ENCODE measurements around the gene APBA2.

The APBA2 gene

DNA sequence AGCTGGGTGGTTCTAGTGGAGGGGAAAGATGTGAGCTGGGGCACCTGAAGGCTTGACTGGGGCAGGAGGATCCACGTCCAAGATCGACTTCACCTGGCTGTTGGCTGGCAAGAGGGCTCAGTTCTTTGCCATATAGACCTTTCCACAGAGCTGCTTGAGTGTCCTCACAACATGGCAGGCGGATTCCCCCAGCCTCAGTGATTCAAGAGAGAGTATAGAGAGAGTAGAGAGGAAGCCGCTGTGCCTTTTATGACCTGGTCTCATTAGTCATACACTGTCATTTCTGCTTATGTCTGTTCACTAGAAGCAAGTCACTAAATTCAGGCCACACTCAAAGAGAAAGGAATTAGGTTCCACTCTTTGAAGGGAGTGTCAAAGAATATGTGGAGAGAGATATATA is 101.6 kb downstream of the APBA2 start:
- no peak for DNase-seq

DNA sequence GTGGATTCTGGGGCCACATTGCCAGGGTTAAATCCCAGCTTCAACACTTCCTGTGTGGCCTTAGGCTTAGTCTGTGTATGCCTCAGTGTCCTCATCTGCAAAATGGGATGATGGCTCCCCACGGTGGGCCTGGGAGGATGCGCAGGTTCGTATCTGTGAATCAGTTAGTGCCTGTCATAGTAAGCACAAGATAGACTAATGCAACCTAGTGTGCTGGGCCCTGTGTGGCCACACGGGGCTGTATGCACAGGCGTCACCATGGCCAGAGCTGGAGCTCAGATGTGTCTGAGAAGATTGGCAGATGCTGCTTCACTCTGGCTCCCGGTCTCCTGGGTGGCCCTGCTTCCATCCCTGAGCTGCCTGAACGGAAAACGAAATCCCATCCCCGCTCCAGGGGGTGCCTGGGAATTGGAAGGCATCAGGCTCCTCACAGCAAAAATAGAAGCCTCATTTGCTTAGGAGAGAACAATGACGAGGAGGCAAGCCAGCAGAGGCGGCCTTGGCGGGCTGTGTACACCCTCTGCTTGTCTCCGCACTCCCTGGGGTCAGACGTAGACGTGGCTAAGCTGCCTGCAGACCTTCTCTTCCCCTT is 103.6 kb downstream of the APBA2 start:
- peak; percentile 33 for DNase-seq

DNA sequence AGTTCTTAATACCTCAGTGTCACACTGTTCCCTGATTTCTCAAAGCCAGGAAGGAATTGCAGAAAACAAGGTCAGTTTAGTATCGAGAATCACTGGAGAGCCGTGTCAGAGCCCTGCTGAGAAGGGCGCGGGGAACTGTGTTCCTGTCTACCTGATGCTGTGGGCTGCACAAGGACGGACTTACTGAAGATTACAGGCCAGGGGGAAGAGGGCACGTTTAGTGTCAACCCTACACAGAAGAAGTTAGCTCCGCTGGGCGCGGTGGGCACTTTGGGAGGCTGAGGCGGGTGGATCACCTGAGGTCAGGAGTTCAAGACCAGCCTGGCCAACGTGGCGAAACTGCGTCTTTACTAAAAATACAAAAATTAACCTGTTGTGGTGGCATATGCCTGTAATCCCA is 104.1 kb downstream of the APBA2 start:
- no peak for DNase-seq

DNA sequence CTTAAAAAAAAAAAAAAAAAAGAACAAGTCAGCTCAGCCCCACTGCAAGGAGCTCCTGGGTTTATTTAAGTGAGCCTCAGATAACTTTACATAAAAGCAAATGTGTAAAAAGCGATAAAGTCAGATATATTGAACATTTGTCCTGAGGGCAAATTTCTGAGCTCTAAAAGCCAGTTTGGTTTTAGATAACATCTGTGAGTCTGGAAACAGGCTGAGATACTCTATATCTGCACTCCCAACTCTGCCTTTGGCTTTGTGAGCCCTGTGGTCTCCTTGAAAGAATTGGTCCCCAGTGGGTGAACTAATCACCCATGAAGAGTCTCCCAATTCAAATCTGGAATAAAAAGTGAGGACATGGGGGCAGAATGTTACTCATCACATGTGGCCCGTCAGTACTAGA is 104.6 kb downstream of the APBA2 start:
- no peak for DNase-seq

DNA sequence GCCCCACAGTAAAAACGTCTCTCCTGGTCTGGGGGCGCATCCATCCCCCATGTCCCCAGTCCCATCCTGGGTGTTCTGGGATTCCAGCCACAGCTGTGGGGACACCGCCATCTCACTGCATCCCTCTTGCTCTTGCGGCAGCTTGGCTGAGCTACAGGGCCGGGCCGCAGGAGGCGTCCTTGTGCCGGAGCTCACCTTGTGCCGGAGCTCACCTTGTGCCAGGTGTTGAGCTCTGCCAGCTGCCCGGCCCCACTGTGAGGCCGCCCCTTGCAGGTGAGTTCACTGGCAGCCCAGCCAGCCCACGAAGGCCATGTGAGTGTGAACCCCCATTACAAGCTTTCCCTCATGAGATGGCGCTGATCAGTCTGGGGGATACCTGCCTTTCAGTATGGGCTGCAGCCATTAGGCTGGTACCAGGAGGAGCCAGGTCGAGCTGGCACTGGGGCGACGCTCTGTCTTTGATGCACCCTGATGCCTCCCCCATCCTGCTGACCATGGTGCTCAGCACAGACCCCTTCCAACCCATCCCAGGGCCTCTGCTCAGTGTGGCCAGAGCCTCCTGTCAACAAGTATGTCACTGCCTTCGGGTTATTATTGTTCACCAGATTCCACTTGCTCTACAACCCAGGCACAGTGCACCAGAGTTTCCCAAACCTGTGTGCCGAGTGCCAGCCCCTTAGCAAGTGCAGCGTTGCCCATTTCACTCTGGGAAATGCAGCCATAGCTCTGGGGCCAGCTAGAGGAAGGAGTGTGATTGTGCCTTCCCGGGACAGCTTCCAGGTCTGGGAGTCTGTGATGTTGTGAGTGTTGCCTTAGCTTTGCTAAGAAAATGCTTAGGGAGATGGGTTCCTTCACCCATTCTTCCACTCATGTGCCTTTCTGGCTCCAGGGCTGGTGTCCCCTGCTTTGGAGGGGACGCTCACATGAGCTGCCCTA is 105.7 kb downstream of the APBA2 start:
- DNase-seq = no peak

DNA sequence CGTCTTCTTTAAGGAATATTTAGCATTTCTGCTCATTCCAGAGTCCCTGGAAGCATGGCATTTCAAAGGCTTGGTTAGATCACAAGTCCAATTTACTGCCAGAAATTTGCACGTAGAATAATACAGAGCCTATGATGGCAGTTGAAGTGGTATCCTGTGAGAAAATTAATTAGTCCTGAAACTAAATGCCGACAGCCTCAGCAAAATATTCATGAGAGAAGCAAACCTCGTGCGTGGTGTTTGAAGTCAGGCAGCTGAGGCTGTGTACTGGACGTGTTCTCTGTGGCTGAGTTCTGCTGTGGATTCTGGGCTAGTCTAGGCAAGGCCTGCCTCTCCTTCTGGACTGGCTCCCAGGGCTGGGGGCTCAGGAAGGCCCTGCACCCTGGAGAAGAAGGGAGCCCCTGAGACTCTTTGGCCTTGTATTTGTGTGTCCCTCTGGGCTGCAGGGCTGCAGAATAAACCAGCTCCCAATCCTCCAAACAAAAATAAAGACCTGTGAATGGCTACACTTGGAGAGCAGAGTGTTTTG is 106.6 kb downstream of the APBA2 start:
- no peak for DNase-seq

DNA sequence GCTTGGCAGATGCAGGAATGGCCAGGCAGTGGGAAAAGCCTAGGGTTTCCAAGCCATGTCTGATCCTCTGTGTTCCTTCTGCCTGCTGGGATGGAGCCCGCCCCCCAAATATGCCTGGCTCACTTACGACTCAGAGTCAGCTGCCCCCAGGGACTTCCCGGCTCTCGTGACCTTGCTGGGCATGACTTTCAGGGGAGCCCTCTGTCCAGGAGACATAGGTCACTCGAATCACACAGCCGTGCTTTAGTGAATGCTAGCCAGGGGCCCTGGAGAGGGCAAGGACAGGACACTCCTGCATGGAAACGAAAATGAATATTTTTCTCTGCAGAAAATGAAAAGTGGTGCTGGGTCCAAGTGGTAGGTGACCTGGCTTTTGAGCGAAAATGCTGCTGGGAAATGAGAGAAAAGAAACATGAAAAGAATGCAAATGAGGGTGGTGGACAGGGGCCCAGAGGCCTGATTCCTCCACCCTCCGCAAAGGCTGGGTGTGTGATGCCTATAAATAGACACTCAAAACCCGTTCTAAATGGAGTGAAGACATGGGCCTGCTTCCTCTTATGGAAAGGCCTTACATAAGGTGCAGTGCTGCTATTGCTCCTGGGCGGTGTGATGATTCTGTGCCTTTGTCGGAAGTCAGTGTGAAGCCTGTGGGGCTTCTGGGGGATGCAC is 107.4 kb downstream of the APBA2 start:
- DNase-seq = no peak

DNA sequence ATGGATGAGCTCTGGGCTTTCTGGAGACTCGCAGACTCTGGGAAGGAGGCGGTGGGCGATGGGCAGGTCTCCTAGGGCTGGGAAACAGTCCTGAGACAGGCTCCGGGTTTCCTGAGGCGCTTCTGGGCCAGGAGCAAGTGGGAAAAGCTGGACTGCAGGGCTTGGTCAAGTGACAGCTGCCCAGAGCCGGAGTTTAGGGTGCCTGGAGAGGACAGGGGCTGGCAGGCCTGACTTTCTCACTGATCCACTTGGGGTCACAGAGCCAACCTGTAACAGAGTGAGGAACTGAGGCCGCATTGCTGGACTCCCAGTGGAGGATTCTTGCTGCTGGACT is 107.9 kb downstream of the APBA2 start:
- no peak for DNase-seq

DNA sequence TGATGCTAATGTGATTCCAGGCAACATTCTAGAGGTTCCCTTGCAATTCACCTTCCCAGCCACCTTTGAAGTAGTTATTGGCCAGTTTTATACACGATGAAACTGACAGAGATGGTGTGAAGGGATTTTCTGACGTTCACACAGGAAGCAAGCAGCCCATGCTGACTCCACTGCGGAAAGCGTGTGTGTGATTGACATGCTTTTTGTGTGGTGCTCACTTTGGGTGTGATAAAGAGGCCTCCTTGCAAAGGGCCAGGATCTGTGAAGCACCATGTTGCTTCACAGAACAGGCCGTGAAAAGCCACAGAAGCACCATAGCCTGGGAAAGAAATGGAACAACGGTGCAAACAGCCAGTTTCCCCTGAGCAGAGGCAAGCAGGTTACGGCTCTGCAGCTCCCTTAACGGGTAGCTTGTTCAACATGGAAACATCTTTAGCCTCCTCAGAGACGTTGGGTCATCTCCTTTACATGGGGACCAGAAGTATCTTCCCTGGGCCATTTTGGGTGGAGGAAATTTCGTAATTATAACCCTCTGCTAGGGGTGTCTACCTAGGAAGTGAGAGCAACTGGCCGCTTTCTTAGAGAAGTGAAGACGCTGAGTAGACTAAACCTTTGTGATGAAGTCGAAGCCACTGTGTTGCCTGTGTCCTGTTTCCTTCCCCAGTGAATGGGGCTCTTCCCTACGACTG is 108.5 kb downstream of the APBA2 start:
- DNase-seq = no peak

DNA sequence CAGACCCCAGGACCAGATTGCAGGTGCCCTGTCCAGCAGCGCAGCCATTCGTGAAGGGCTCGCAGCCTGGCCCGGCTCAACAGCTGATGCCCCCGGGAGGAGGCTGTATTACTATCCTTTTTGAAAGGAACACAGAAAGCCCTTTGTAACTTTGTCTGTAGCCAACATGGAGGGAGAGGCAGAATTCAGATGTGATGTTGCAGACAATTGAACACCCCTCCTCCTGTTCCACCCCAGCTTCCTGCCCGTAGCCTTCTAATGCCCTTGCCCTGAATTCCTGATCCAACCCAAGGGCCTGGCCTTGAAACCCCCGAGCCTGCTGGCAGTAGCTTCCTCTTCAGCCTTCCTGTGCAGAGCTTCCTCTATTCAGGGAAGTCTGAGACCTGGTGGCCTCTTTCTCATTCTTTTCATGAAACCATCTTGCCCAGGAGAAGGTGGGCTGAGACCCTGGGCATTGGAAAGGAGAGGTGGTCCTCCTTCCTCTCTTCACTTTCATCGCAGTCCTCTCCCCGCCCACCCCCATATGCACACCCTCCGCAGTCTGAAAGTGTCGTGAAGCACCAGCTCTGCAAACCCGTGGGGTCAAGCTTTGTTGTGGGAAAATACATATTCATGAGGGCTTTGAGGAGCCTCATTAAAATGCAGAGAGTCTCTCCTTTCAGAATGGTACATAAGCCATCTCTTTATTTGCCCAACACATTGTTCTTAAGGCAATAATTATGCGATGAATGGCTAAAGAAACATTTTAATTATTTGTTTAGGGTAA is 109.2 kb downstream of the APBA2 start:
- DNase-seq = peak; percentile 3

DNA sequence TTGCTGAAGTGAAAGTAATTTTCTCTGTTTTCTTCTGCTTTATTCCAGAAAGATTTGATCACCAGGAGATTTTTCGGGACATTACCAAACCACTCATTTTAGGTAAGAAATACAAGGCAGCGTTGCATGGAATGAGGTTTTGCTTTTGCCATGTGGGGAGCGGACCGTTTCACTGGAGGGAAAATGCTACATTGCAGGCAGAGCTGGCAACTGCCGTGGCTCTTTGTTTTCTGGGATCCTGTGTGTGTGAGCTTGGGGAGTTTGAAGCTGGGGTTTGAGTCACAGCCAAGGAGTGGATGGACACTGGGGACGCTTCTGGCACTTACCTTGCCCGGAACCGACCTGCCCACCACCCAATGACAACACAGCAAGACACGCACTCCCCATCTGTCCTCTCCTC is 109.9 kb downstream of the APBA2 start:
- DNase-seq = no peak

DNA sequence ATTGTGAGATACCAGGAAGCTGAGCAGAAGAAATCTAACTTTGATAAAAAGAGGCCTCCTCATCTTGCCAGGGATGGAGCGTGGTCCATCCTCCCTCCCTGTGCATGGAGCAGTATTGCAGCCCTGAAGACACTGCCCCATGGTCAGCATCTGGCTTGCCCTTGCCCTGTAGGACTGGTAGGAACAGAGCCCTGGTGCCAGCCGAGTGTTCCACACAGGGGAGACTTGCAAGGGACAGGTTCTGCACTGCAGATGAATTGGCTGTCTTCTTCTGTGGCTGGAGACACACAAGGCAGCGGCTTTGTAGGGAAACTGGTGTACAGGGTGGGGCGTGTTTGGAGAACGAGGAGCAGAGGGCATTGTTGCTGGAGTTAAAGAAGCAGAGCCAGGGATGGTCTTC is 110.5 kb downstream of the APBA2 start:
- DNase-seq = no peak

DNA sequence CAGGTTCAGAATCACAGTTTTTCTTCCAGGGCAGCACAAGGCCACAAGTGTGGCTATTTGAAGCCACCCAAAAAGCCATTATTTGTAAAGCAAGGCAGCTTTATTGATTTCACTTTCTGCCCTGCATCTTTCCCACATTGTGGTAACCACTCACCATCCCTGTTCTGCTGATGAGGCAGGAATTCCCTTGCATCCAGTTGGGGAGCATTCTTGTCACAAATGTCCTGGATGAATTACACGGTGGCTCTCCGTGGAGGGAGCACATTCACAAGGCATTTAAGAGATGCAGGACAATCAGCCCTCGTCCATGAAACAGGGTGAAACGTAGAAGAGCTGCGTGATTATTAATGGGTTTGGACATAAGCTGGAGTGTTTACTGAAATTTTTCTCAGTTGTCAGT is 111.2 kb downstream of the APBA2 start:
- no peak for DNase-seq

DNA sequence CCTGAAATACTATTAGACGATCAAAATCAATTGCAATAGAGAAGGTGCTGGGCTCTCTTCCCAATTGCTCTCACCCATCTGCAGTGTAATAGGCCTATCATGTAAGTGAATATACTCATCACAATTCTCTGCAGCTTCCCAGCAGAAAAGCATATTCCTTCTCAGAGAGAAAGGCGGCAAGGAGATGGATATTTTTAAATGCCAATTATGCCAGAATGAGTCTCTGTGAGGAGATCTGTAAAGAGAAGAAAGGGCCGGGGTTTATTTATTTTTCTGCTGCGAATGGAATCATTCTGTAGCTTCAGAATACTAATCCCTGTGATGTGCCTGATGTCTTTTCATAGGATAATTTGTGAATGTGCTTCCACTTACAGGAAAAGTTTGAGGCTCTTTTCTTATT is 112.0 kb downstream of the APBA2 start:
- DNase-seq = no peak

DNA sequence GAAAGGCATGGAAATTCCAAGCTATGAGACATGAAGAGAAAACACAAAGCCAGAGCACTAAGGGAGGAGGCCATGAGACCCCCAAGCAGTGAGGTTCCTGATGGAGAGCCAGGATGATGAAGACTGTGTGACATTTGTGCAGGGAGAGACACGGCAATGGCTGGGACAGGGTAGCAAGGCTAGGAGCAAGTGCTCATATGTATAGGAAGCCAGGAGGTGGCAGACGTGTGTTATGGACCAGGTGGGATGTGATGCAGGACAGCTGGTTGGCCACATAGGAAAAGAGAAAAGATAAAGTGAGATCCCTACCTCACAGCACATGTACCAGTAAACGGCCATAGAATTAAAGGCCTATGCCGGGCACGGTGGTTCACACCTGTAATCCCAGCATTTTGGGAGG is 112.7 kb downstream of the APBA2 start:
- no peak for DNase-seq

DNA sequence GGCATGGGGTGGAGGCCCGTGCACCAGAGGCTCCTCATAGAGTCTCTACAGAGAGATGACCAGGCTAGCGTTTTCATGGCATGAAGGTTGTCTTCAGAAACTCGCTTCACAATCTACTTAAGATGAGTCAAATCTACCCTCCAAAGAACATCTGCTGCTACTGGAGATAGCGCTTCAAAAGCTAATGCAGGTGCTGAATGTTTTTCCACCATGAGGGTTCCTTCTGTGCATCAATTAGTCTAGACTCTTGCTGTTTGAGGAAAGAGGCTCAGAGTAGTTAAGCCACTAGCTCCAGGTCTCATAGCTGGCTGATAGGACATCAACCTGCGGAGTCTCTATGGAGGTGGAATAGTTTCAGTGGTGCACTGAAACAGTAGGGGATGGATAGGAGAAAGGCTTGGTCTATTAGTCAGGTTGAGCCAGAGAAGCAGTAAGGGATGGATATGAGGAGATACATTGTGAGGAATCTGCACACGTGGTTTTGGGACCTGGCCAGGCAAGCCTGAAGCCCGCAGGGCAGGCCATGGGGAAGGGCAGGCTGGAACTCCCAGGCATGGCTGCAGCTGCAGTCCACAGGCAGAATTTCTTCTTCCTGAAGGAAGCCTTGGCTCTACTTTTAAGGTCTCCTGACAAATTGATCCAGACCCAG is 117.5 kb downstream of the APBA2 start:
- DNase-seq = no peak

DNA sequence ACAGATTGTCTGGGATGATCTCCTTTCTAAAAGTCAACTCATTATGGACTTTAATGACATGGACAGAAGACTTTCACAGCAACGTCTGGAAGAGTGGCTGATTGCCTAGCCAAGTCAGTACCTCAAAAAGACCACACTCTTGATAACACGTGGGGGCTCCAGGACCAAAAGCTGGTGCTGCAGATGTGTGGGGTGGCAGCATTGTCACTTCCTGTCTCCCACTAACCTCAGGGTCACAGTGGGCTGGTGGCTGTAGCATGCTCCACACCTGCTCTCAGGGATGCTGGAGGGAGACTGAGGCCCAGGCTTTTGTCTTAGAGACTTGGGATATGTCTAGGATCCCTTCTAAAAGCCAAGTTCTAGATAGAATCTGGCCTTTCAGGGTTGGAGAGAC is 118.1 kb downstream of the APBA2 start:
- no peak for DNase-seq

DNA sequence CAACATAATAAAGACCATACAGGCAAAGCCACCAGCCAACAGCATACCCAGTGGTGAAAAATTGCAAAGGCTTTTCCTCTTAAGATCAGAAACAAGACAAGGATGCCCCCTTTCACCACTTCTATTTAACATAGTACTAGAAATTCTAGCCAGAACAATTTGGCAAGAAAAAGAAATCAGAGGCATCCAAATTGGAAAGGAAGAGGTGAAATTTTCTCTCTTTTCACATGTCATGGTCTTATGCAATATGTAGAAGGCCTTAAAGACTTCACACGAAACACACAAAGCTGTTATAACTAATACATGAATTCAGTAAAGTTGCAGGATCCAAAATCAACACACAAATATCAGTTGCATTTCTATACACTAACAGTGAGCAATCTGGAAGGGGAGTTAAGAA is 120.2 kb downstream of the APBA2 start:
- DNase-seq = no peak

DNA sequence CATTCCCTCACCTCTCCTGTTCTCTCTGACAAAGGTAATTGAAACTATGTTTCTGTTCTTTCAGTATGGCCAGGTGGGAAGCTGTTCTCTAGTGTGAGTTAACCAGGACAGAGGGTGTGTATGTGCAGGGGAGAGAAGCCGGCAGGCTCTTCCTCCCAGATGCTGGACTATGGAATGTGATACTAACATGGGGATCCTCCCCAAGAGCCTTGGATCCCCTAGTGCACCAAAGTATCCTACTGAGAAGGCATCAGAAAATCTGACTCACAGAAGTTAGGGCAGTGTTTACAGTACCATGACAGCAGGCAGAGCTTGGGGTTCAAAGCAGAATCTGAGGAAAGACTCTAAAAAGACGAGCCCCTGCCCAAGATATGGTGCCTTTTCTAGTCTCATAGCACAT is 123.1 kb downstream of the APBA2 start:
- no peak for DNase-seq

DNA sequence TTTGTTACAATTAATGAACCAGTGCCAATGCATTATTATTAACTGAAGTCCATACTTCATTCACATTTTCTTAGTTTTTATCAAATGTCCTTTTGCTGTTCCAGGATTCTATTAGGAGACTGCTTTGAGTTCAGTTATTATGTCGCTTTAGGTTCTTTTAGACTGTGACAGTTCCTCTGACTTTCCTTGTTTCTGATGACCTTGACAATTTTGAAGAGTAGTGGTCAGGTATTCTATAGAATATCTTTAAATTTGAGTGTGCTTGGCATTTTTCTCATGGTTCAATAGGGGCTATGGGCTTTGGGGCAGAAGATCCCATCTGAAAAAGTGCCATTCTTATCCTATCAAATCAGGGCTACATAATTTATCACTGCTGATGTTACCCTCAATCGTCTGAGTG is 126.3 kb downstream of the APBA2 start:
- DNase-seq = no peak

DNA sequence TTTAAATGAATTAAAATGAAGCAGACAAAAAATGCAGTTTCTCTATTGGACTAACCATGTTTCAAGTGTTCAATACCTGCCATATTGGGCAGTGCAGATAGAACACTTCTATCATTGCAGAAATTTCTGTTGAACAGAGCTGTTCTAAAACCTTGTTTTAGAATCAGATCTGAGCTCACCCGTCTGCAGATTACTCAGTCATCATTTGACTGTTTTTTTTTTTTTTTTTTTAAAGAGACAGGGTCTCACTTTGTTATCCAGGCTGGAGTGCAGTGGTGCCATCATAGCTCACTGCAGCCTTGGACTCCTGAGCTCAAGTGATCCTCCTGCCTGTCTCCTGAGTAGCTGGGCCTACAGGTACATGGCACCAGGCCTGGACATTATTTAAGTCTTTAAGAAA is 128.7 kb downstream of the APBA2 start:
- DNase-seq = no peak

DNA sequence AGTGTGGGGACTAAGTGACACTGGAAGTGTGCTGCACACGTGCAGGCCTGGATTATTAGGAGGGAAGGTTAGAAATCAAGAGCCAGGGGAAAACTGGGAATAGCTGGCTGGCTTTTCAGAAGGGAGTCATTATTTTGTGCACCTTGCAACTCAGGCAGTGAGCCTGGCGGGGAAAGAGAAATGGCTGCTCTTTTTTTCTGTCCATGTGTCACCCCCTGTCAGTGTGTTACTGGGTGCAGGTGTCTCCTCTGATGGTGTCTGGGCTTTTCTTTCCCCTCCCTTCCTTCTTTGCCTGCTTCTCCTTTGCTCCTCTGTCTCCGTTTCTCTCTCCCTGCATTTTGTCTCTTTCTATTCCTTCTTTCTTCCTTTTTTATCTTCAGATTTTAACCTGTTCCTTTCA is 130.7 kb downstream of the APBA2 start:
- no peak for DNase-seq
